Smooth muscle cell of the pulmonary artery (primary cell): ENCODE measurements around the gene ADAMTSL4. TPM values are rescaled to one million over a fixed set of nuclear protein-coding genes. Genes with fewer than 3 reads are reported as not detected.

Experiments
- total RNA-seq: library from RNA; depleted of rRNA; stranded (reverse); fragments of >200 nt; gene quantifications from 2 replicates; pipeline ENCODE4 v1.2.3, GENCODE V29; 2014

Gene ADAMTSL4
- total RNA-seq: 13.4 and 31.1 TPM in 2 replicates

DNA sequence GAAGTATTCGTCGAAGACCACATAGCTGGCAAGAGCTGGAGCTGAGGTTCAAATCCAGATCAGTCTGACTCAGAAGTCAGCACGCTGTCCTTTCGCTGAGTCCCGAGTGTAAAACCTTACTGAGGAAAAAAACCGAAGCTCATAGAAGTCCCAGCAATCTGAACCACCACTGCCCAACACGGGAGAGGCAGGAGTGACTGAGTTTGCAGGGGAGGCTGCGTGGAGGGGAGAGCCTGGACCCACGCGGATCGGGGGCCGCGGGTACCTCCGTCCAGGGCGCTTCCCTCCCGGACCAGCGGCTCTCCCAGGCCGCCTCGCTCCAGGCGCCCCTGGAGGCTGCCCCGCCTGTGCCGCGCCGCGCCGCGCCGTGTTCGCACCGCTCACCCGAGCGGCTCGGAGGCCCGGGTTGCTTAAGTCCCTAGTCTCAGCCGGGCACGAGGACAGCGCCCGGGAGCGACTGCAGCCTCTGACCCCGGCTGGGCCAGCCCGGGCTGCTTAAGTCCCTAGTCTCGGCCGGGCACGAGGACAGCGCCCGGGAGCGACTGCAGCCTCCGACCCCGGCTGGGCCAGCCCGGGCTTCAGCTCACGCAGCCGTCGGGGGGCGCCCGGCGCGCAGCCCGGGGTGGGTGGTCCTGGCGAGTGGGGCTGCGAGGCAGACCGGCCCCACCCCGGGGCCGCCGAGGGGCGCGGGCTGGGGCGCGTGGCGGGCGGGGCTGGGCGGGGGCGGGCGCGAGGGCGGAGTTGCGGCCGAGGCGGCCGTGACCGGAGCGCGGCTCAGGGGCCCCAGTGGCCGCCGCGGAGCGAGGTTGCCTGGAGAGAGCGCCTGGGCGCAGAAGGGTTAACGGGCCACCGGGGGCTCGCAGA, at the start of gene ADAMTSL4:
TSS of gene ADAMTSL4 (plus strand) at position 777 of the 864 bp plus-strand sequence. CDS start 2,881 bp downstream, outside the sequence.

GRCh38 chr1:150507912-150508864, 41.0 kb upstream of the ADAMTSL4 start, which contains the start of gene ECM1:
ECM1 (plus strand) TSS chr1:150508109; CDS start chr1:150508210, 101 bp downstream.

DNA sequence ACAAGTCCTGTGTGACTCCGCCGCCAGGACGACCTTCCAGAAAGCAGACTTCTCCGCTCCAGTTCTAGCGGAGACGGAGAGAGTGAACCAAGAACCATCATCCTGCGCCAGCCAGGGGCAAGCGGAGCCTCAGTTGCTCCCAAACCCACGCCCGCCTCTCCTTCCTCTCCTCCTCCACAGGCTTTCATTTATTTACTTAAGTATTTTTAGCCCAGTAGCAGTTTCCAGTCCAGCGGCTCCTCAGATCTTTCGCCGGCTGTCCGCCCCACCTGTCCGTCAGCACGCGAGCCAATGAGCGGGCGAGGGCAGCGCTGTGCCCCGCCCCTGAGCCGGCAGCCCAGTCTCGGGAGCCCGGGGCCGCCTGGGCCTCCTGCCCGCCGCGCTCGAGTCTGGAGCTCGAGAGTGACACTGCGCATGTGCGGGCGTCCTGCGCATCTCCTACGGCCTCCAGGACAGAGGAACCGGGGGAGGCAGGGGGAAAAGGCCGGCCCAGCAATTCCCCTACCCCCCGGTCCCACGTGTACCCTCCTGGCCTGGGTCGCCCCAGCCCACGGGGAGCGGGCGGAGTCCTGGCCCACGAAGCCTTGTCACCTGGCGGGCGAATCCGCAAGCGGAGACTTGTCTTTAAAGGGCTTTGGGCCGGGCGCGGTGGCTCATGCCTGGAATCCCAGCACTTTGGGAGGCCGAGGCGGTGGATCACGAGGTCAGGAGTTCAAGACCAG, 33.7 kb upstream of the ADAMTSL4 start, which contains the start of gene FALEC:
TSS of gene FALEC (plus strand) at position 425 of the 722 bp plus-strand sequence.

GRCh38 chr1:150579110-150579944, 30.1 kb downstream of the ADAMTSL4 start, which contains the start of gene MCL1:
MCL1 (minus strand) TSS chr1:150579610; CDS start chr1:150579530, 80 bp downstream.

Other genes starting within 250 kb of the ADAMTSL4 start
- gene PRPF3, start 227.9 kb upstream of the ADAMTSL4 start, total RNA-seq: 29.5 and 30.9 TPM in 2 replicates
- gene RPRD2, start 185.3 kb upstream of the ADAMTSL4 start, total RNA-seq: 7.8 and 10.8 TPM in 2 replicates
- gene TARS2, start 62.0 kb upstream of the ADAMTSL4 start, total RNA-seq: 21.5 and 25.9 TPM in 2 replicates
- 42.9 and 72.5 TPM in 2 replicates for gene ECM1, start 41.3 kb upstream of the ADAMTSL4 start, total RNA-seq
- 0.23 and 0.33 TPM in 2 replicates for gene FALEC, start 33.7 kb upstream of the ADAMTSL4 start, total RNA-seq
- gene MCL1, start 30.2 kb downstream of the ADAMTSL4 start, total RNA-seq: 208 and 219 TPM in 2 replicates
- gene ENSA, start 80.2 kb downstream of the ADAMTSL4 start, total RNA-seq: 54.9 and 62.0 TPM in 2 replicates
- gene GOLPH3L, start 147.7 kb downstream of the ADAMTSL4 start, total RNA-seq: 9.9 and 14.2 TPM in 2 replicates
- not detected in 2 replicates for gene HORMAD1, start 171.5 kb downstream of the ADAMTSL4 start, total RNA-seq
- gene CTSS, start 216.4 kb downstream of the ADAMTSL4 start, total RNA-seq: 3.2 and 5.9 TPM in 2 replicates